ENCODE measurements around the gene SLC16A7. TPM values are rescaled to one million over a fixed set of nuclear protein-coding genes. Genes with fewer than 3 reads are reported as not detected.

The SLC16A7 gene
- total and polyA plus RNA-seq, 2 of the 8 experiments (the other 6 are each of a cell fraction or from before 2014, with no cell fraction given), result 0.74 to 4.3 TPM

- no peak overlapping the region for H3K18ac ChIP-seq (ENCODE audit: extremely low read depth, low read length)
- H3K27ac ChIP-seq (ENCODE audit: low read depth, low read length), result no peak overlapping the region
- no peaks in the 10 kb centered on the region for H3K23me2 ChIP-seq (ENCODE audit: low read depth, low read length)
- no peak overlapping the region for H2BK15ac ChIP-seq (ENCODE audit: low read length)
- H3K9me3 ChIP-seq (ENCODE audit: insufficient read depth in 2 of 2, low read depth in 1 of 2, low read length in 1 of 2), result peaks cover 14 to 18% of the 10 kb centered on the region in 2 experiments
- FAIRE-seq, result no peak
- no peak overlapping the region for H2BK12ac ChIP-seq (ENCODE audit: low read depth, low read length)
- H3K4ac ChIP-seq (replicated peaks; ENCODE audit: insufficient read length, low read depth, low read length), result no peak overlapping the region
- no peak overlapping the region for H3K4me3 ChIP-seq (ENCODE audit: extremely low read depth in 1 of 4, insufficient read depth in 2 of 4, low read depth in 3 of 4, low read length in 4 of 4)
- no peaks in the 10 kb centered on the region for H3K36me3 ChIP-seq (ENCODE audit: control insufficient read depth in 2 of 4, insufficient read depth in 4 of 4, low read length in 3 of 4)
- no peak overlapping the region for H3K4me2 ChIP-seq (ENCODE audit: insufficient read depth in 1 of 2, low read depth in 2 of 2, low read length in 2 of 2)
- H3K79me1 ChIP-seq (ENCODE audit: low read depth, low read length), result no peaks in the 10 kb centered on the region
- H4K8ac ChIP-seq (ENCODE audit: extremely low read depth, insufficient read depth, low read length), result no peak overlapping the region
- no peak overlapping the region for H2BK5ac ChIP-seq (ENCODE audit: low read depth, low read length)
- no peak overlapping the region for H4K5ac ChIP-seq (ENCODE audit: insufficient read length, low read depth, low read length)
- H2AFZ ChIP-seq (ENCODE audit: low read length), result no peak overlapping the region
- no peak overlapping the region for H2AK5ac ChIP-seq (ENCODE audit: low read depth, low read length)
- H2BK20ac ChIP-seq (ENCODE audit: low read length), result no peak overlapping the region
- ChIA-PET CTCF (ENCODE audit: partially characterized antibody) (no interaction called here), POLR2A (ENCODE audit: partially characterized antibody) (no interaction called here)
- no peaks in the 10 kb centered on the region for H3K27me3 ChIP-seq (replicated peaks in 1 of 4; ENCODE audit: control insufficient read depth in 3 of 4, extremely low read depth in 1 of 4, insufficient read depth in 3 of 4, low read length in 3 of 4)
- no peak for DNase-seq (ENCODE audit: low read depth in 1 of 2, low spot score in 2 of 2)
- H3K4me1 ChIP-seq (replicated peaks in 1 of 4; ENCODE audit: control insufficient read depth in 3 of 4, insufficient read depth in 4 of 4, low read length in 3 of 4), result no peaks in the 10 kb centered on the region
- no peaks in the 10 kb centered on the region for H4K20me1 ChIP-seq (replicated peaks in 1 of 2; ENCODE audit: control insufficient read depth in 1 of 2, insufficient read depth in 2 of 2, low read length in 2 of 2)
- no peak overlapping the region for H3K23ac ChIP-seq (ENCODE audit: insufficient read length)
- no peak overlapping the region for H3K14ac ChIP-seq (ENCODE audit: insufficient read length)
- no peak overlapping the region for H4K91ac ChIP-seq (replicated peaks; ENCODE audit: insufficient read length, low read length)
- no peak overlapping the region for H3K56ac ChIP-seq (replicated peaks; ENCODE audit: insufficient read length, low read depth, low read length)
- H2BK120ac ChIP-seq (replicated peaks; ENCODE audit: low read depth, low read length), result no peak overlapping the region
- no peaks in the 10 kb centered on the region for H3K79me2 ChIP-seq (ENCODE audit: control insufficient read depth in 1 of 2, insufficient read depth in 2 of 2, low read length in 2 of 2)
- H3K9ac ChIP-seq (replicated peaks in 1 of 4; ENCODE audit: extremely low read depth in 1 of 4, low read depth in 3 of 4, low read length in 3 of 4), result no peak overlapping the region
- no peak for TF ChIP-seq BCL11A (IDR thresholded peaks at IDR 0.05; ENCODE audit: low read depth in 2 of 2, low read length in 2 of 2)
These were observed 19.8 kb downstream of the SLC16A7 start for GRCh38 chr12:59615392-59616165.

Data from H1 (cell line).